Measurements from ENCODE around the gene CRYM. TPM values are rescaled to one million over a fixed set of nuclear protein-coding genes. Genes with fewer than 3 reads are reported as not detected.

The CRYM gene
- total RNA-seq, 1 experiment from 2014 or later: not detected

DNA sequence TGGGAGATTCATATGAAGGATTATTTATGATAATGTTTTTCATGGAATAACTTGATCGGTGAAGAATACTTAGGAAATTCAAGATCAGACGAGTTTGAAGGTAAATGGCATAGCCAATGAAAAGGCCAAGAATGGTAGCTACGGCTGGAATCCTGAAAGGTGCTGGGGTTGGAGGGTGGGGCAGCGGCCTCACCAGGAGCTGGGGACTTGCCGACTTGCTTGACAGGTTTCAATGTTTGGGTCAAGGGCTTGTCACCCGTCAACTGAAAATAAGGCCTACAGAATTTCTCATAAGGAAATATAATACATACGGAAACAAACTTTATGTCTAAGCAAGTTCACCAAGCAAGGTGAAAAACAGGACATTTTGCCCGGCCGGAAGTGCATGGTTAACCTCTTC is 9.9 kb downstream of the CRYM start:
- H3K4me3 ChIP-seq (ENCODE audit: low read depth, low read length, poor library complexity, severe bottlenecking): no peak overlapping the region
- TF ChIP-seq, protein P1, sequence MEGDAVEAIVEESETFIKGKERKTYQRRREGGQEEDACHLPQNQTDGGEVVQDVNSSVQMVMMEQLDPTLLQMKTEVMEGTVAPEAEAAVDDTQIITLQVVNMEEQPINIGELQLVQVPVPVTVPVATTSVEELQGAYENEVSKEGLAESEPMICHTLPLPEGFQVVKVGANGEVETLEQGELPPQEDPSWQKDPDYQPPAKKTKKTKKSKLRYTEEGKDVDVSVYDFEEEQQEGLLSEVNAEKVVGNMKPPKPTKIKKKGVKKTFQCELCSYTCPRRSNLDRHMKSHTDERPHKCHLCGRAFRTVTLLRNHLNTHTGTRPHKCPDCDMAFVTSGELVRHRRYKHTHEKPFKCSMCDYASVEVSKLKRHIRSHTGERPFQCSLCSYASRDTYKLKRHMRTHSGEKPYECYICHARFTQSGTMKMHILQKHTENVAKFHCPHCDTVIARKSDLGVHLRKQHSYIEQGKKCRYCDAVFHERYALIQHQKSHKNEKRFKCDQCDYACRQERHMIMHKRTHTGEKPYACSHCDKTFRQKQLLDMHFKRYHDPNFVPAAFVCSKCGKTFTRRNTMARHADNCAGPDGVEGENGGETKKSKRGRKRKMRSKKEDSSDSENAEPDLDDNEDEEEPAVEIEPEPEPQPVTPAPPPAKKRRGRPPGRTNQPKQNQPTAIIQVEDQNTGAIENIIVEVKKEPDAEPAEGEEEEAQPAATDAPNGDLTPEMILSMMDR (conservative IDR thresholded peaks at IDR 0.05; ENCODE audit: low read depth, low read length): no peak
- no peak for TF ChIP-seq EZH2 (IDR thresholded peaks at IDR 0.05; ENCODE audit: borderline replicate concordance, low read depth, low read length, poor library complexity, severe bottlenecking)
- H3K4me1 ChIP-seq (ENCODE audit: insufficient read depth, low read length, poor library complexity, severe bottlenecking): peaks cover 10% of the 10 kb centered on the region
- DNase-seq (ENCODE audit: low spot score): no peak
- H3K9me3 ChIP-seq (ENCODE audit: low read depth, low read length, poor library complexity, severe bottlenecking): no peaks in the 10 kb centered on the region
- intact Hi-C loops (cut with micrococcal nuclease; ENCODE audit: unreplicated experiment): no loop called here
- BruUV-seq (replicated peaks): no TSS peak
- CTCF ChIA-PET: no interaction called here
- H3K27me3 ChIP-seq (replicated peaks; ENCODE audit: insufficient read depth, low read depth, low read length, poor library complexity): peaks cover 4% of the 10 kb centered on the region
- no peaks in the 10 kb centered on the region for H3K36me3 ChIP-seq (ENCODE audit: insufficient read depth, low read length, poor library complexity, severe bottlenecking)
- H3K27ac ChIP-seq (ENCODE audit: low read depth, low read length, poor library complexity, severe bottlenecking): no peak overlapping the region
- POLR2A ChIA-PET (ENCODE audit: low non-redundant PET): no interaction called here

DNA sequence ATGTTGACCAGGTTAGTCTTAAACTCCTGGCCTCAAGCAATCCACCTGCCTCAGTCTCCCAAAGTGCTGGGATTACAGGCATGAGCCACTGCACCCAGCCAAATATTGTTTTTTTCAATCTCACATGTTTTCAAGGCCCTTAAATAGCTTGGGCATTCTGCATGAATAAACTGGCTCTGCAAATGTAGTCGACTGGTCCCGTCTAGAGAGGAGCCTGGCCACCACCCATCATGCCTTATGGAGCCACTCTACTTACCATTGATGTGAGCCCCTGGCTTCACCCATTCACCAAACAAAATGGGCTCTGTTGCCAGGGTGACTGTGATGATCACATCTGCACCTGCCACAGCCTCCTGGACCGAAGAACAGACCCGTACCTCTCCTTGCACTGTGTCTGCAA is 10.8 kb downstream of the CRYM start:
- no peak overlapping the region for H3K27ac ChIP-seq (ENCODE audit: low read depth, low read length, poor library complexity, severe bottlenecking)
- peaks cover 10% of the 10 kb centered on the region for H3K4me1 ChIP-seq (ENCODE audit: insufficient read depth, low read length, poor library complexity, severe bottlenecking)
- DNase-seq (ENCODE audit: low spot score): no peak
- H3K4me3 ChIP-seq (ENCODE audit: low read depth, low read length, poor library complexity, severe bottlenecking): no peak overlapping the region
- POLR2A ChIA-PET (ENCODE audit: low non-redundant PET): no interaction called here
- H3K27me3 ChIP-seq (replicated peaks; ENCODE audit: insufficient read depth, low read depth, low read length, poor library complexity): no peaks in the 10 kb centered on the region
- no peaks in the 10 kb centered on the region for H3K9me3 ChIP-seq (ENCODE audit: low read depth, low read length, poor library complexity, severe bottlenecking)
- H3K36me3 ChIP-seq (ENCODE audit: insufficient read depth, low read length, poor library complexity, severe bottlenecking): no peaks in the 10 kb centered on the region
- intact Hi-C loops (cut with micrococcal nuclease; ENCODE audit: unreplicated experiment): no loop called here
- CTCF ChIA-PET: no interaction called here
- TF ChIP-seq EZH2 (IDR thresholded peaks at IDR 0.05; ENCODE audit: borderline replicate concordance, low read depth, low read length, poor library complexity, severe bottlenecking): no peak
- TF ChIP-seq, protein P1 (conservative IDR thresholded peaks at IDR 0.05; ENCODE audit: low read depth, low read length): no peak
- no TSS peak for BruUV-seq (replicated peaks)

DNA sequence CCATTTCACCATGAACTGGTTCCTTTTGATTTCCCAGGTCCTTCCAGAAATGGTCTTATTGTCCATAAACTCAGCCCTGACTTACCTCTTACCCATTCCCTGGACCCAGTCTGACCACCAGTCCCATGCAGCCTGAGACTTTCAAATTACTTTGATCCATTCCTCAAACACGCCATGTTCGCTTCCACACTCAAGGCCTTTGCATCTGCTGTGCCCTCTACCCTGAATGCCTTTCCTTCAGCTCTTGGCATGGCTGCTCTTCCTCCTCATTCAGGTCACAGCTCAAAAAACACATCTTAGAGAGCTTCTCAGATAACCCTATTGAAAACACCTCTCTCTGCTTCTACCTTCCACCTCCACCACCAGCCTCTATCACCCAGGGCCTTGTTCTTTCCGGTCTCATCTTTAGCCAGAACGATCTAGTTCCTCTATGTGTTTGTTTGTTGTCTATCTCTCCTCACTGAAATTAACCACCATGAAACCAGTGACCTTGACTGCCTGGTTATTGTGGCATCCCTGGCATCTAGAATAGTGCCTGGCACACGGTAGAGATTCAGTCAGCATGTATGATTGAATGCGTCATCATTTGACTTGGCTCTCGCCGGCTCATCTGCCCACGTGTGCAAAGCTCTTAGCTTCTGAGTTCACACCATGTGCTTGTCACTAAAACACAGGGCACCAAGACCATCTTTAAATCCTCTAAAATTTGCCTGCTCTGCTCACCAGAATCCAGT is 12.8 kb downstream of the CRYM start:
- H3K9me3 ChIP-seq (ENCODE audit: low read depth, low read length, poor library complexity, severe bottlenecking): no peaks in the 10 kb centered on the region
- no peaks in the 10 kb centered on the region for H3K27me3 ChIP-seq (replicated peaks; ENCODE audit: insufficient read depth, low read depth, low read length, poor library complexity)
- no peak for TF ChIP-seq EZH2 (IDR thresholded peaks at IDR 0.05; ENCODE audit: borderline replicate concordance, low read depth, low read length, poor library complexity, severe bottlenecking)
- TF ChIP-seq, protein P1 (conservative IDR thresholded peaks at IDR 0.05; ENCODE audit: low read depth, low read length): no peak
- no peak overlapping the region for H3K4me3 ChIP-seq (ENCODE audit: low read depth, low read length, poor library complexity, severe bottlenecking)
- intact Hi-C loops (cut with micrococcal nuclease; ENCODE audit: unreplicated experiment): no loop called here
- no peaks in the 10 kb centered on the region for H3K36me3 ChIP-seq (ENCODE audit: insufficient read depth, low read length, poor library complexity, severe bottlenecking)
- CTCF ChIA-PET: no interaction called here
- peaks cover 10% of the 10 kb centered on the region for H3K4me1 ChIP-seq (ENCODE audit: insufficient read depth, low read length, poor library complexity, severe bottlenecking)
- no peak for DNase-seq (ENCODE audit: low spot score)
- POLR2A ChIA-PET (ENCODE audit: low non-redundant PET): no interaction called here
- H3K27ac ChIP-seq (ENCODE audit: low read depth, low read length, poor library complexity, severe bottlenecking): no peak overlapping the region
- no TSS peak for BruUV-seq (replicated peaks)
